GM04504 (cell line): ENCODE measurements around the gene LHFPL2.
"Not testable (repeated sequence)": the region's sequence is repeated elsewhere in the genome, so short reads cannot be mapped to it uniquely, and the experiment has no call there.

Experiments
- DNase-seq: peaks from one replicate; pipeline ENCODE4 v3.0.0-alpha.2; 2012; ENCODE audit warnings: low read depth

LHFPL2 gene

DNA sequence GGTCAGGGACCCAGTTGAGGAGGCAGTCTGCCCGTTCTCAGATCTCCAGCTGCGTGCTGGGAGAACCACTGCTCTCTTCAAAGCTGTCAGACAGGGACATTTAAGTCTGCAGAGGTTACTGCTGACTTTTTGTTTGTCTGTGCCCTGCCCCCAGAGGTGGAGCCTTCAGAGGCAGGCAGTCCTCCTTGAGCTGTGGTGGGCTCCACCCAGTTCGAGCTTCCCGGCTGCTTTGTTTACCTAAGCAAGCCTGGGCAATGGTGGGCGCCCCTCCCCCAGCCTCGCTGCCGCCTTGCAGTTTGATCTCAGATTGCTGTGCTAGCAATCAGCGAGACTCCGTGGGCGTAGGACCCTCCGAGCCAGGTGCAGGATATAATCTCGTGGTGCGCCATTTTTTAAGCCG lies 191.1 kb downstream of the LHFPL2 start:
- not testable (repeated sequence) for DNase-seq

DNA sequence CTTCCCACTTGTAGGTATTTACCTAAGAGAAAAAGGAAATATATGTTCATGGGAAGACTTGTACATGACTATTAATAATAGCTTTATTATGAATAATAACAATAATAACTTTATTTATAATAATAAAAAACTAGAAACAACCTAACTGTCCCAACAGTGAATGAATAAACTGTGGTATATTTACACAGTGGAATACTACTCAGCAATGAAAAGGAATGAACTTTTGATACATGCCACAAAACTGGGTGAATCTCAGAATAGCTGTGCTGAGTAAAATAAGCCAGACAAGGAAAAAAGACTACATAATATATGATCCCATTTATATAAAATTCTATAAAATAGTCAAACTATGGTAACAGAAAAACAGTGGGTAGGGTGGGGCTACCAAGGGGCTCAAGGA lies 199.5 kb downstream of the LHFPL2 start:
- DNase-seq = no peak

DNA sequence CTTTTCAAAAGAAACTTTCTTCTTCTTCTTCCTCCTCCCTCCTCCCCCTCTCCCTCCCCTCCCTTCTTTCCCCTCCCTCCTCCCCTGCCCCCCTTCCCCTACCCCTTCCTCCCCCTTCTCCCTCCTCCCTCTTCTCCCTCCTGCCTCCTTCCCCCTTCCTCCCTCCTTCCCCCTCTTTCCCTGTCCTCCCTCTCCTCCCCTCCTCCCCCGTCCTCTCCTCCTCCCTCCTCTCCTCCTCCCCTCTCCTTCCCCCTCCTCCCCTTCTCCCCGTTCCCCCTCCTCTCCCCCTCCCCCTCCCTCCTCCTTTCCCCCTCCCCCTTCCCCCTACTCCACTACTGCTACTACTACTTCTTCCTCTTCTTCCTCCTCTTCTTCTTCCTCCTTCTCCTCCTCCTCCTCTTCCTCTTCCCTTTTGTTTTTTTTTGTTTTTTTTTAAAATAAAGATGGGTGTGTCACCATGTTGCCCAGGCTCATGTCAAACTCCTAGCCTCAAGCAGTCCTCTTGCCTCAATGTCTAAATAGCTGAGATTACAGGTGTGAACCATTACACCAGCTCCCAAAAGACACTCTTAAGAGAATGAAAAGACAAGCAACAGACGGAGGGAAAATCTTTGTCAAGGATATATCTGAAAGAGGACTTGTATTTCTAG lies 200.7 kb downstream of the LHFPL2 start:
- DNase-seq = no peak
